Fibroblast of villous mesenchyme (primary cell): ENCODE measurements around the gene RUVBL2. TPM values are rescaled to one million over a fixed set of nuclear protein-coding genes. Genes with fewer than 3 reads are reported as not detected.
"Not testable (repeated sequence)": the region's sequence is repeated elsewhere in the genome, so short reads cannot be mapped to it uniquely, and the experiment has no call there.

Experiments used
- DNase-seq: peaks from one replicate; pipeline ENCODE4 v3.0.0-alpha.2; 2010; ENCODE audit warnings: low read depth
- H3K4me3 ChIP-seq: 2 replicates; pipeline ENCODE4 v1.5.1; 2011; ENCODE audit warnings: low read depth, mild to moderate bottlenecking, low read length
- total RNA-seq: library from RNA; depleted of rRNA; stranded (reverse); fragments of >200 nt; gene quantifications from 2 replicates; pipeline ENCODE4 v1.2.3, GENCODE V29; 2012
- TF ChIP-seq, protein P1 (sequence below): IDR thresholded peaks from 2 replicates; pipeline ENCODE4 v1.5.1; 2012; ENCODE audit warnings: low read depth, mild to moderate bottlenecking, low read length; ENCODE audit not compliant: insufficient read depth

The RUVBL2 gene
- total RNA-seq, 1 donor = 176 TPM

DNA sequence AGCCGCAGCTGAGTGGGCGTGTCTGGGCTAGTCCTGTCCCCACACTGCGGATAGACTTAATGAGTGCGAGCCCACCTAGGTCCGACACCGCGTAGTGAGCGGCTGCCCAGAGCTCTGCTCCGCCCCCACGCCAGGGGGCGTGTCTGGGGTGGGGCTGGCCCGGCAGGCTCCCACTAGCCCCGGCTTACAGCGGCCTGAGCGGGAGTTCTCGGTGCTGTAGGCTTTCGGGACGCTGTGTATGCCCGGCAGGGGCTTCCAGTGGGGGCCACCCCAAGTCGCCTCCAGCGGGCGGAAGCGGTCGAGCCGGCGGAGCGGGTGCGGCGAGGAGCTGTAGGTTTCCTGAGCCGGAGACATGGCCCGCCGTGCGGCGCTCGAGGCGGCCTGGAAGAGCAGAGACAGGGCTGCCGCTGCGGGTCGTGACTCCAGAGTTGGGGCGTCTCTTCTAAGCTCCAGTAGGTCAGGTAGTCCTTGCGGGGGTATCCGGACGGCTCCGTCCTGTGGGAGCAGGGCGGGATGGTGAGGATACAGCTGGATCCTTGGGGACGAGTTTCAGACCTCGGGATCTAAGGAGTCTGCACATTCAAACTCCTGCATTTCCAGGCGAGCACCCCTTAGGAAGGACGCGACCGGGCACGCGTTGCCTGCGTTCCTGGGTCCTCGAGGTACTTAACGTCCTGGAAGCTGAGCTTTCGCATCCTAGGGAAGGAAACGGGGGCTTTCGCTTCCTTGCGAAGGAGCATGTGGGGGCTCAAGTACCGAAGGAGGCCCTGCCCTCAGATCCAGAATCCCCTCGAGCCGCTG is 62.6 kb downstream of the RUVBL2 start:
- DNase-seq = peak; percentile 38
- TF ChIP-seq, protein P1, sequence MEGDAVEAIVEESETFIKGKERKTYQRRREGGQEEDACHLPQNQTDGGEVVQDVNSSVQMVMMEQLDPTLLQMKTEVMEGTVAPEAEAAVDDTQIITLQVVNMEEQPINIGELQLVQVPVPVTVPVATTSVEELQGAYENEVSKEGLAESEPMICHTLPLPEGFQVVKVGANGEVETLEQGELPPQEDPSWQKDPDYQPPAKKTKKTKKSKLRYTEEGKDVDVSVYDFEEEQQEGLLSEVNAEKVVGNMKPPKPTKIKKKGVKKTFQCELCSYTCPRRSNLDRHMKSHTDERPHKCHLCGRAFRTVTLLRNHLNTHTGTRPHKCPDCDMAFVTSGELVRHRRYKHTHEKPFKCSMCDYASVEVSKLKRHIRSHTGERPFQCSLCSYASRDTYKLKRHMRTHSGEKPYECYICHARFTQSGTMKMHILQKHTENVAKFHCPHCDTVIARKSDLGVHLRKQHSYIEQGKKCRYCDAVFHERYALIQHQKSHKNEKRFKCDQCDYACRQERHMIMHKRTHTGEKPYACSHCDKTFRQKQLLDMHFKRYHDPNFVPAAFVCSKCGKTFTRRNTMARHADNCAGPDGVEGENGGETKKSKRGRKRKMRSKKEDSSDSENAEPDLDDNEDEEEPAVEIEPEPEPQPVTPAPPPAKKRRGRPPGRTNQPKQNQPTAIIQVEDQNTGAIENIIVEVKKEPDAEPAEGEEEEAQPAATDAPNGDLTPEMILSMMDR = peak; percentile 56
- peak overlapping the region; percentile 61 for H3K4me3 ChIP-seq

DNA sequence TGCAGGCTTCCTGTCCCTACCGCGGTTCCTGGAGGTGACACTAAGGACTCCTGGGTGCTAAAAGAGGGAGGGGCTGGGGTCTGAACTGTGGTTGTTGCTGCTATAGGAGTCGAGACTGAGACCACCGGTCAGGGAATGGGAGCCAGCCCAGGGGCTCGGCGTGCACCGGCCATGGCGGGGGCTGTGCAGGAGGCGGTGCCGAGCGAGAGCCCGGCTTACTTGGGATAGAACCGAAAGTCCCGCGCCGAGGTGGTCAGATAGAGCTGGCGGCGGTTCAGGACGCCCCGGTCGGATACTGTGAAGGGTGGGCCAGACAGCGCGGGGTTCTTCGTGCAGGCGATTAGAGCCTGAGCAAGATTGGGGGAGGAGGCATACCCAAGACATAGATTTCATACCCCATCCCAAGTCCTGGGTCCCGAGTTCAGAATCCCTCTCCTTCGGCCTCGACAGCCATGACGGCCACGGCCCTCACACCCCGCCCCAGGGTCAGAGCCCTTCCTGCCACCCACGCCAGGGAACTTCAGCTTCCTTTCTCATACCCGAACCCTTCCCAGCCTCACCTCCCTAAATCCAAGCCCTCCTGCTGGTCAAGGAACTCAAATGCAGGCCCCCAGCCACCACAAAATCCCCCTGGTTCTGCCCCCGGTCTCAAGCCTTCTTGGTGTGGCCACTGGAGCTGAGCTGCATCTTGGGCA is 63.4 kb downstream of the RUVBL2 start:
- peak overlapping the region; percentile 61 for H3K4me3 ChIP-seq
- not testable (repeated sequence) for DNase-seq

- TF ChIP-seq, protein P1 = no peak
- DNase-seq = peak; percentile 48
- peak within 1 kb of the TSS; percentile 61 for H3K4me3 ChIP-seq
These were observed 64.0 kb downstream of the RUVBL2 start, which contains the start of gene CGB7 for GRCh38 chr19:49057636-49058234. TSS of gene CGB7 (minus strand) at chr19:49057749. CDS start at chr19:49055375, 2,374 bp downstream.

- peak; percentile 17 for DNase-seq
- no peak overlapping the region for H3K4me3 ChIP-seq
These were observed 64.9 kb downstream of the RUVBL2 start for GRCh38 chr19:49058562-49058961.

GRCh38 chr19:49059053-49059452 is 65.4 kb downstream of the RUVBL2 start:
- DNase-seq = no peak
- no peak overlapping the region for H3K4me3 ChIP-seq
- TF ChIP-seq, protein P1 = no peak

More at GRCh38 chr19:49058562-49058961, 64.9 kb downstream of the RUVBL2 start:
- TF ChIP-seq, protein P1 = no peak

GRCh38 chr19:49061000-49061399 is 67.3 kb downstream of the RUVBL2 start:
- H3K4me3 ChIP-seq = no peak overlapping the region
- DNase-seq = no peak
- TF ChIP-seq, protein P1 = no peak

- no peak for DNase-seq
- no peak overlapping the region for H3K4me3 ChIP-seq
- TF ChIP-seq, protein P1 = no peak
These were observed 67.8 kb downstream of the RUVBL2 start for GRCh38 chr19:49061445-49061844.
